ENCODE measurements around the gene FRAT1. TPM values are rescaled to one million over a fixed set of nuclear protein-coding genes. Genes with fewer than 3 reads are reported as not detected.
A peak's percentile ranks its signal among the peaks of the same experiment; 100 is the strongest.

The FRAT1 gene
- total and polyA plus RNA-seq, 2 of the 13 experiments (the other 11 are each of a cell fraction or from before 2014, with no cell fraction given), result 1.7 to 2.3 TPM

GRCh38 chr10:97333601-97334369, 14.7 kb downstream of the FRAT1 start (continued):
- TF ChIP-seq ZNF646 (CRISPR knock-in tag; IDR thresholded peaks at IDR 0.05) (no peak), ZNF713 (CRISPR knock-in tag; IDR thresholded peaks at IDR 0.05) (no peak), PLRG1 (conservative IDR thresholded peaks at IDR 0.05) (no peak), NR2F2 (IDR thresholded peaks at IDR 0.05; ENCODE audit: borderline replicate concordance, low read depth) (no peak), ZNF766 (CRISPR knock-in tag; IDR thresholded peaks at IDR 0.05; ENCODE audit: borderline replicate concordance) (no peak), ARID2 (CRISPR knock-in tag; IDR thresholded peaks at IDR 0.05; ENCODE audit: borderline replicate concordance) (no peak), ZFP90 (CRISPR knock-in tag; IDR thresholded peaks at IDR 0.05; ENCODE audit: borderline replicate concordance) (no peak), TEAD3 (CRISPR knock-in tag; optimal IDR thresholded peaks at IDR 0.05; ENCODE audit: borderline replicate concordance) (no peak), JUN (CRISPR knock-in tag; IDR thresholded peaks at IDR 0.05) (no peak), ZBTB7B (CRISPR knock-in tag; IDR thresholded peaks at IDR 0.05) (no peak), ETS1 (CRISPR knock-in tag; IDR thresholded peaks at IDR 0.05) (no peak), THRA (CRISPR knock-in tag; IDR thresholded peaks at IDR 0.05; ENCODE audit: borderline replicate concordance) (no peak), ZSCAN9 (CRISPR knock-in tag; IDR thresholded peaks at IDR 0.05; ENCODE audit: borderline replicate concordance) (0 out of 2 replicates have a peak, but pooled peaks have one; percentile 10), RBM22 (optimal IDR thresholded peaks at IDR 0.05; ENCODE audit: low read length) (no peak), ZSCAN20 (CRISPR knock-in tag; IDR thresholded peaks at IDR 0.05; ENCODE audit: borderline replicate concordance) (no peak), CENPT (CRISPR knock-in tag; IDR thresholded peaks at IDR 0.05; ENCODE audit: low read depth) (0 out of 2 replicates have a peak, but pooled peaks have one; percentile 18), SMAD3 (CRISPR knock-in tag; IDR thresholded peaks at IDR 0.05) (no peak)

Data from HepG2 (cell line).